Measurements from ENCODE around the gene RYR3.

DNA sequence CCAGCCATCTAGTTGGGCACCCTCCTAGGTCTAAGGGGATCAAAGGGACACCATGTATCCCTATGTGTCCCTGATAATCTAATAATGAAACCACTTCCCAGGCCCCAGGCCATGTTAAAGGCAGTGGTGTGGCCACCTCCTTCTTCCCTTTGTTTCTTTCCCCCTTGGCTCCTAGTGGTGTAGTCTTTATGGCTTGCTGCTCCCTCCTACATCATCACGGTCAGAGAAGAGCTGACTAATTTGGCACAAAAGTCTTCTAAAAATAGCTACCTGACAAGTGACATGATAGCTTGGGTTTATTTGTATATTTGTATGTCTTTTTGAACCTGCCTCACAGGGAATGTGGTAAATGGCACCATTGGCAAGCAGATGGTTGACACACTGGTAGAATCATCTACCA is 526.5 kb downstream of the RYR3 start:
- TF ChIP-seq, protein P1, sequence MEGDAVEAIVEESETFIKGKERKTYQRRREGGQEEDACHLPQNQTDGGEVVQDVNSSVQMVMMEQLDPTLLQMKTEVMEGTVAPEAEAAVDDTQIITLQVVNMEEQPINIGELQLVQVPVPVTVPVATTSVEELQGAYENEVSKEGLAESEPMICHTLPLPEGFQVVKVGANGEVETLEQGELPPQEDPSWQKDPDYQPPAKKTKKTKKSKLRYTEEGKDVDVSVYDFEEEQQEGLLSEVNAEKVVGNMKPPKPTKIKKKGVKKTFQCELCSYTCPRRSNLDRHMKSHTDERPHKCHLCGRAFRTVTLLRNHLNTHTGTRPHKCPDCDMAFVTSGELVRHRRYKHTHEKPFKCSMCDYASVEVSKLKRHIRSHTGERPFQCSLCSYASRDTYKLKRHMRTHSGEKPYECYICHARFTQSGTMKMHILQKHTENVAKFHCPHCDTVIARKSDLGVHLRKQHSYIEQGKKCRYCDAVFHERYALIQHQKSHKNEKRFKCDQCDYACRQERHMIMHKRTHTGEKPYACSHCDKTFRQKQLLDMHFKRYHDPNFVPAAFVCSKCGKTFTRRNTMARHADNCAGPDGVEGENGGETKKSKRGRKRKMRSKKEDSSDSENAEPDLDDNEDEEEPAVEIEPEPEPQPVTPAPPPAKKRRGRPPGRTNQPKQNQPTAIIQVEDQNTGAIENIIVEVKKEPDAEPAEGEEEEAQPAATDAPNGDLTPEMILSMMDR (IDR thresholded peaks at IDR 0.05; ENCODE audit: insufficient read depth, low read depth, low read length) = no peak
- no peak for TF ChIP-seq EZH2 (IDR thresholded peaks at IDR 0.05; ENCODE audit: insufficient read depth, low read length)

Measured in astrocyte (in vitro differentiated cells and primary cell).